Panc1 (cell line): Measurements from ENCODE around the gene NEK4.

Experiments used
- CTCF ChIP-seq: fragments of 450-650 bp; IDR thresholded peaks from 2 replicates; pipeline ENCODE4 v1.5.1; 2017; ENCODE audit warnings: mild to moderate bottlenecking
- POLR2AphosphoS5 ChIP-seq: IDR thresholded peaks from 2 replicates; pipeline ENCODE4 v1.6.1; 2012; ENCODE audit warnings: mild to moderate bottlenecking, low read depth, low read length, moderate library complexity

DNA sequence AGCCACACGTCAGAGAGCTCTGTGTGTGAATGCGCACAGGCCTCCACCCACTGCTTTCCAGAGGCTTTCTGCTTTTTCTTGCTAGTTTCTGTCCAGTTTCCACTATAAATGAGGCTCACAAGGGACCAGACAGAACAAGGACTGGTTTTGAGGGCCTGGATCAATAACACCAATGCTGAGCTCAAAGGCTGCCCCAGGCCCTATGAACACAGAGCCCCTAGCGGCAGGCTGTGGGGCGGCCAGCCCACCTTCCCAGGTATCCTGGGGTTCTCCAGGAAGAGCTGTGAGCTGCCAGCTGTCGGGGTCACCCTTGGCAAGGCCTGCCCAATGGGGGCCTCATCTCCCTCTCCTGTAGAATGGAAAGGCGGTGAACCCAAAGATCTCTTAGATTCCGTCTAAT is 21.7 kb upstream of the NEK4 start:
- no peak; the same call in 1 of the 2 replicates for TF ChIP-seq CTCF
- TF ChIP-seq POLR2AphosphoS5, result no peak
